GM23248 (cell line): ENCODE results near the gene ARHGAP25. TPM values are rescaled to one million over a fixed set of nuclear protein-coding genes. Genes with fewer than 3 reads are reported as not detected.

Source experiments
- DNase-seq: peaks from one replicate; pipeline ENCODE4 v3.0.0-alpha.2; 2015
- H2AFZ ChIP-seq: fragments of 200-600 bp; sonication (generic); 2 replicates; pipeline ENCODE4 v1.6.1; 2016; ENCODE audit warnings: antibody characterized with exemption
- H3F3A ChIP-seq: fragments of 200-600 bp; sonication (generic); 2 replicates; pipeline ENCODE4 v1.6.1; 2016; ENCODE audit warnings: mild to moderate bottlenecking, antibody characterized with exemption, mixed run types; ENCODE audit not compliant: insufficient read depth
- H3K27ac ChIP-seq: fragments of 200-600 bp; sonication (generic); 2 replicates; pipeline ENCODE4 v1.5.1; 2016; ENCODE audit warnings: mild to moderate bottlenecking
- H3K27me3 ChIP-seq: fragments of 200-600 bp; sonication (generic); replicated peaks from 2 replicates; pipeline ENCODE4 v1.6.1; 2016; ENCODE audit warnings: mild to moderate bottlenecking; ENCODE audit not compliant: insufficient read depth
- H3K36me3 ChIP-seq: fragments of 200-600 bp; sonication (generic); 2 replicates; pipeline ENCODE4 v1.6.1; 2016; ENCODE audit warnings: low read depth, mild to moderate bottlenecking
- H3K4me1 ChIP-seq: fragments of 200-600 bp; sonication (generic); 2 replicates; pipeline ENCODE4 v1.6.1; 2016; ENCODE audit warnings: mild to moderate bottlenecking; ENCODE audit not compliant: insufficient read depth
- H3K4me2 ChIP-seq: fragments of 200-600 bp; sonication (generic); one replicate; pipeline ENCODE4 v1.6.1; 2016; ENCODE audit warnings: mild to moderate bottlenecking; ENCODE audit not compliant: unreplicated experiment
- H3K4me3 ChIP-seq: fragments of 200-600 bp; sonication (generic); 2 replicates; pipeline ENCODE4 v1.5.1; 2016; ENCODE audit warnings: mild to moderate bottlenecking
- H3K79me2 ChIP-seq: fragments of 200-600 bp; sonication (generic); 2 replicates; pipeline ENCODE4 v1.6.1; 2016; ENCODE audit warnings: mild to moderate bottlenecking; ENCODE audit not compliant: insufficient read depth
- H3K9ac ChIP-seq: fragments of 200-600 bp; sonication (generic); 2 replicates; pipeline ENCODE4 v1.6.1; 2016; ENCODE audit warnings: mild to moderate bottlenecking
- H3K9me2 ChIP-seq: fragments of 200-600 bp; sonication (generic); 2 replicates; pipeline ENCODE4 v1.6.1; 2016; ENCODE audit warnings: mixed run types, mild to moderate bottlenecking, moderate library complexity; ENCODE audit not compliant: insufficient read depth
- H3K9me3 ChIP-seq: fragments of 200-600 bp; sonication (generic); one replicate; pipeline ENCODE4 v1.6.1; 2017; ENCODE audit warnings: low read depth
- H4K20me1 ChIP-seq: fragments of 200-600 bp; sonication (generic); 2 replicates; pipeline ENCODE4 v1.6.0; 2016; ENCODE audit not compliant: insufficient read depth
- EZH2 ChIP-seq: fragments of 200-600 bp; sonication (generic); IDR thresholded peaks from 2 replicates; pipeline ENCODE4 v1.6.1; 2018; ENCODE audit warnings: antibody characterized with exemption, mild to moderate bottlenecking; ENCODE audit not compliant: insufficient read depth, poor library complexity, severe bottlenecking
- EZH2phosphoT487 ChIP-seq: fragments of 200-600 bp; sonication (generic); IDR thresholded peaks from 2 replicates; pipeline ENCODE4 v1.6.1; 2018; ENCODE audit warnings: antibody characterized with exemption, moderate library complexity, mild to moderate bottlenecking, low read depth; ENCODE audit not compliant: insufficient read depth
- WGBS, 2 experiments: methylation state at CpG; one replicate each; pipeline ENCODE4 v1.1.6; 2015 to 2017; ENCODE audit warnings: low lambda C conversion rate in 2 of 2, low coverage in 1 of 2; ENCODE audit errors: missing lambda C conversion rate in 2 of 2; 5-methylcytosine and 5-hydroxymethylcytosine counted together
- in situ Hi-C: fragments of 300-500 bp; cut with MboI; formaldehyde crosslinking; loops from 2 replicates; pipeline ENCODE4 v1.15.0; 2020
- polyA plus RNA-seq: library from polyadenylated mRNA; unstranded; fragments of >200 nt; fragmentation: Nextera tagmentation; extraction: Ambion mirVana; gene quantifications from 2 replicates; pipeline ENCODE4 v1.2.1, GENCODE V29; 2016
- total RNA-seq: library from RNA; depleted of rRNA; stranded (reverse); fragments of >200 nt; shearing (Covaris generic); gene quantifications from 2 replicates; pipeline ENCODE4 v1.2.3, GENCODE V29; 2014

Gene ARHGAP25
- total and polyA plus RNA-seq, 2 experiments from 2014 or later: not detected

DNA sequence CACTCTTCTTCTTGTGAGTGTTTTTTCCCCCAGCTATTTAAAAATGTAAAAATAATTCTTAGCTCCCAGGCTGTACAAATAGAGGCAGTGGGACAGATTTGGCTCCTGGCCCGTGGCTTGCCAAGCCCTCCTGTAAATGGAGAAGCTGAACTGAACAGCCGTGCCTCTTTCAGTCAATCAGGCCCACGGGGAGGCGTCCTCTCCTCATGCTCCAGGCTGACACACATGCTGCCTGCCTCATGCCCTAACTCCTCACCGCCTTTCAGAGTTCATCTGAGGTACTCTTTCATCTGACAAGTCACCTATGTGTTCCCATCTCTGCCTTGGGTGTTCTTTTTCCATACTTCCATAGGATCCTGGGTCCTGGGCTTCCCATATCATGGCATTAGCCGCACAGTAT is 77.6 kb downstream of the ARHGAP25 start:
- H2AFZ ChIP-seq: no peak overlapping the region
- H3K4me3 ChIP-seq: no peak overlapping the region
- 50 to 54% methylated on average over 6 of the region's 6 CpGs for WGBS, 2 experiments
- TF ChIP-seq EZH2phosphoT487 (no peak), EZH2 (no peak)
- in situ Hi-C loops: no loop called here
- no peaks in the 10 kb centered on the region for H3K79me2 ChIP-seq
- no peak overlapping the region for H3K27ac ChIP-seq
- no peak for DNase-seq
- H3K36me3 ChIP-seq: no peaks in the 10 kb centered on the region
- H3K4me2 ChIP-seq: no peak overlapping the region
- no peaks in the 10 kb centered on the region for H4K20me1 ChIP-seq
- no peaks in the 10 kb centered on the region for H3K9me3 ChIP-seq
- H3K27me3 ChIP-seq: no peaks in the 10 kb centered on the region; the same call in 1 of the 2 replicates
- no peaks in the 10 kb centered on the region for H3K9me2 ChIP-seq
- no peaks in the 10 kb centered on the region for H3F3A ChIP-seq
- H3K4me1 ChIP-seq: no peaks in the 10 kb centered on the region
- H3K9ac ChIP-seq: no peak overlapping the region

DNA sequence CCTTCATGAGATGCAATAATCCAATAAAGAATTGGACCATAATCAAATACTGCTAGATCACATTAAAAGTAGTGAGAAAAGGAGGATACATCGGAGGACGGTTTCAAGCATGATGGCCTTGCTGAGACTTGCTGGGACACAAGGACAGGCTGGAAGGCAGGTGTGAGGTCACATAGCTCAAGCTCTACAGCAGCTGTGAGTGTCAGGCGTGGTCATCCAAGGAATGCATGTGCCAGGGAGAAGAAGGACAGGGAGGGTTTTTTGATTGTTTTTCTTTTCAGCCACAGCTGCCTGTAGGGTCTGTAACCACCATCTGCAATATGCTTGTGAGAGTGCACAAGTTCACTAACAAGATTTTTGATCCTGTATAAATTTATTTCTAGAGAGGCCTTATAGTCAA is 79.0 kb downstream of the ARHGAP25 start:
- no peaks in the 10 kb centered on the region for H3K9me2 ChIP-seq
- H3K27me3 ChIP-seq: no peaks in the 10 kb centered on the region; the same call in 1 of the 2 replicates
- 75 to 80% methylated on average over 3 of the region's 3 CpGs for WGBS, 2 experiments
- TF ChIP-seq EZH2 (no peak), EZH2phosphoT487 (no peak)
- no peaks in the 10 kb centered on the region for H3K4me1 ChIP-seq
- in situ Hi-C loops: no loop called here
- no peak overlapping the region for H2AFZ ChIP-seq
- H3F3A ChIP-seq: no peaks in the 10 kb centered on the region
- no peak overlapping the region for H3K27ac ChIP-seq
- H3K4me3 ChIP-seq: no peak overlapping the region
- no peak for DNase-seq
- no peak overlapping the region for H3K9ac ChIP-seq
- H3K4me2 ChIP-seq: no peak overlapping the region
- H4K20me1 ChIP-seq: no peaks in the 10 kb centered on the region
- H3K9me3 ChIP-seq: no peaks in the 10 kb centered on the region
- H3K36me3 ChIP-seq: no peaks in the 10 kb centered on the region
- no peaks in the 10 kb centered on the region for H3K79me2 ChIP-seq

DNA sequence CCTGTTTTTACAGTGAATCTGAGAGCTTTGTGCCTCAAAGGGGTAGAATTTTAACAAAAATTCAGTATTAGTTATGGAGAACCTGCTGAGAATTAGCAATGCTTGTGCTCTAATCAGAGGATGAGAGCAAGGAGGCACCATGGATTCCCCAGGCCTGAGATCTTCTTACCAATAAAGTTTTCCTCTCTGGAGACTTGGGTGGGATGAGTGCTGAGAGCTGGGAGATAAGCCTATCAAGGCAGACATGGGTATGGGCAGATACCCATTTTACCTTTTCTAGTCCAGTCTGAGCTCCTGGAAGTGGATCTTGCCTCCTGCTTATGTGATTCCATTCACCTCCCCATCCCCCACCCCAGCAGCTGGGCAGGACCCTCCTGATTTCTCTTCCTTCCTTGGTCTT is 82.7 kb downstream of the ARHGAP25 start:
- in situ Hi-C loops: no loop called here
- Histone ChIP-seq H3K4me1 (no peaks in the 10 kb centered on the region), H3K4me2 (no peak overlapping the region), H2AFZ (no peak overlapping the region), H3K27ac (no peak overlapping the region), H3K9me3 (no peaks in the 10 kb centered on the region), H3F3A (no peaks in the 10 kb centered on the region), H3K4me3 (no peak overlapping the region), H4K20me1 (no peaks in the 10 kb centered on the region), H3K79me2 (no peaks in the 10 kb centered on the region), H3K36me3 (no peaks in the 10 kb centered on the region), H3K9ac (no peak overlapping the region), H3K9me2 (no peaks in the 10 kb centered on the region), H3K27me3 (no peaks in the 10 kb centered on the region; the same call in 1 of the 2 replicates)
- DNase-seq: no peak
- TF ChIP-seq EZH2phosphoT487: no peak
- no peak for TF ChIP-seq EZH2

DNA sequence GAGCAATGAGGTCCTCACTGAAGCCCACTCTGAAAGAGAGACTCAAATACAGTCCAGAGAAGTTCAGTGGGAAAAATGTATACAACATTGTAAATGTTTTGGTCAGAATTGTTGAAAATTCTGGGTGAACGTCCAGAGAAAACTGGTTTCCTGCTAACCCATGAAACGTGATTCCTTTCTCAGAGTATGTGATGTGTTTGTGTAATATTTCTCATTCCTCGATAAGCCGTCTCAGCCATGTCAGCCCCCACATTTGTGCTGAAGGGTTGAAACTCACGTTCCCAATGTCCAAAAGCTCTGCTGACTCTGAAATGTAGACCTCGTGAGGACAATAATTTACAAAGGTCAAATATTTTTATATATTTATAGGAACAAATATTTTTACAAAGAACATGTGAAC is 84.9 kb downstream of the ARHGAP25 start:
- H3K4me2 ChIP-seq: no peak overlapping the region
- DNase-seq: no peak
- no peaks in the 10 kb centered on the region; the same call in 1 of the 2 replicates for H3K27me3 ChIP-seq
- no peaks in the 10 kb centered on the region for H3F3A ChIP-seq
- 77 to 81% methylated on average over 6 of the region's 6 CpGs for WGBS, 2 experiments
- H3K36me3 ChIP-seq: no peaks in the 10 kb centered on the region
- H3K4me3 ChIP-seq: no peak overlapping the region
- no peak for TF ChIP-seq EZH2phosphoT487
- TF ChIP-seq EZH2: no peak
- no peaks in the 10 kb centered on the region for H3K4me1 ChIP-seq
- no peaks in the 10 kb centered on the region for H3K9me2 ChIP-seq
- in situ Hi-C loops: no loop called here
- H2AFZ ChIP-seq: no peak overlapping the region
- H3K9ac ChIP-seq: no peak overlapping the region
- no peaks in the 10 kb centered on the region for H3K9me3 ChIP-seq
- no peaks in the 10 kb centered on the region for H3K79me2 ChIP-seq
- no peaks in the 10 kb centered on the region for H4K20me1 ChIP-seq
- H3K27ac ChIP-seq: no peak overlapping the region

DNA sequence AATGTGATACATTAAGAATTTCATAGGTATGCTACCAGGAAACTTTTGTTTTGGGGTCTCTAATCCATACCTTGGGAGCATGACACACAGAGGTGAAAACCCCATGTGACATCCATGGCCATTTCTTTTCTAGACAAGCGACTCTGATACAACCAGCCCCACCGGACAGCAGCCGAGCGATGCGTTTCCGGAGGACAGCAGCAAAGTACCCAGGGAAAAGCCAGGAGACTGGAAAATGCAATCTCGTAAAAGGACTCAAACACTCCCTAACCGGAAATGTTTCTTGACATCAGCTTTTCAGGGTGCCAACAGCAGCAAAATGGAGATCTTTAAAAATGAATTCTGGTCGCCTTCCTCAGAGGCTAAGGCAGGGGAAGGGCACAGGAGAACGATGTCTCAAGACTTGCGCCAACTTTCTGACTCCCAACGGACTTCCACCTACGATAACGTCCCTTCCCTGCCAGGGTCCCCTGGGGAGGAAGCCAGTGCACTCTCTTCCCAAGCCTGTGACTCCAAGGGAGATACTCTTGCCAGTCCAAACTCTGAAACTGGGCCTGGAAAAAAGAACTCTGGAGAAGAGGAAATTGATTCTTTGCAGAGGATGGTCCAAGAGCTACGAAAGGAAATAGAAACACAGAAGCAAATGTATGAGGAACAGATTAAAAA is 87.7 kb downstream of the ARHGAP25 start:
- no peak for TF ChIP-seq EZH2
- no peak for TF ChIP-seq EZH2phosphoT487
- no peak overlapping the region for H3K9ac ChIP-seq
- H3K79me2 ChIP-seq: no peaks in the 10 kb centered on the region
- H2AFZ ChIP-seq: no peak overlapping the region
- H3K9me3 ChIP-seq: no peaks in the 10 kb centered on the region
- H3K4me1 ChIP-seq: no peaks in the 10 kb centered on the region
- 80 to 82% methylated on average over 15 of the region's 15 CpGs for WGBS, 2 experiments
- H3K36me3 ChIP-seq: no peaks in the 10 kb centered on the region
- no peaks in the 10 kb centered on the region for H3K9me2 ChIP-seq
- in situ Hi-C loops: no loop called here
- H3K27ac ChIP-seq: no peak overlapping the region
- H3K4me2 ChIP-seq: no peak overlapping the region
- no peaks in the 10 kb centered on the region for H3K27me3 ChIP-seq
- DNase-seq: no peak
- no peak overlapping the region for H3K4me3 ChIP-seq
- H3F3A ChIP-seq: no peaks in the 10 kb centered on the region
- H4K20me1 ChIP-seq: no peaks in the 10 kb centered on the region
